ENCODE results near the gene ELL2. TPM values are rescaled to one million over a fixed set of nuclear protein-coding genes. Genes with fewer than 3 reads are reported as not detected.

ELL2 gene
- total RNA-seq, 1 experiment from 2014 or later = 24.4 TPM

GRCh38 chr5:95959888-95960666 lies 1.6 kb downstream of the ELL2 start:
- CTCF ChIA-PET = interaction anchor here (0.8 to 2.4 kb wide), 3 partner anchors 67 to 376 kb away, joined by 3 to 9 read pairs (median 7); no protein-coding TSS in a partner anchor

GRCh38 chr5:95959051-95959887 lies 2.4 kb downstream of the ELL2 start:
- Mint-ChIP-seq H3K9me3 (no peaks in the 10 kb centered on the region), H3K4me1 (peaks cover 64% of the 10 kb centered on the region), H3K27me3 (ENCODE audit: low read depth) (peaks cover 15% of the 10 kb centered on the region), H3K27ac (no peak overlapping the region), H3K4me3 (peak overlapping the region; percentile 95), H3K36me3 (no peaks in the 10 kb centered on the region)
- TF ChIP-seq NR1H2 (CRISPR knock-in tag; IDR thresholded peaks at IDR 0.05) (no peak), GABPB1 (CRISPR knock-in tag; IDR thresholded peaks at IDR 0.05) (0 out of 2 replicates have a peak, but pooled peaks have one; percentile 21)
- POLR2A ChIA-PET = no interaction called here
- ATAC-seq (no peak), DNase-seq (ENCODE audit: low spot score) (no peak)
- CTCF ChIA-PET = interaction anchor here (0.8 to 2.4 kb wide), 2 partner anchors 66 to 377 kb away, joined by 3 to 9 read pairs; no protein-coding TSS in a partner anchor

More at GRCh38 chr5:95959888-95960666, 1.6 kb downstream of the ELL2 start:
- TF ChIP-seq KAT7 (CRISPR knock-in tag; IDR thresholded peaks at IDR 0.05; ENCODE audit: borderline replicate concordance) = no peak
- TF ChIP-seq E2F1 (CRISPR knock-in tag; IDR thresholded peaks at IDR 0.05) = no peak
- TF ChIP-seq MXD4 (CRISPR knock-in tag; IDR thresholded peaks at IDR 0.05; ENCODE audit: borderline replicate concordance) = no peak
- no peak for TF ChIP-seq ZNF232 (CRISPR knock-in tag; IDR thresholded peaks at IDR 0.05)
- TF ChIP-seq ZNF416 (CRISPR knock-in tag; IDR thresholded peaks at IDR 0.05) = no peak
- no peak for TF ChIP-seq ZNF671 (CRISPR knock-in tag; IDR thresholded peaks at IDR 0.05)
- TF ChIP-seq PRDM15 (CRISPR knock-in tag; IDR thresholded peaks at IDR 0.05) = no peak
- TF ChIP-seq NR1H2 (CRISPR knock-in tag; IDR thresholded peaks at IDR 0.05) = no peak
- no peak for TF ChIP-seq FOXP1 (CRISPR knock-in tag; IDR thresholded peaks at IDR 0.05; ENCODE audit: borderline replicate concordance)
- TF ChIP-seq SMAD3 (CRISPR knock-in tag; IDR thresholded peaks at IDR 0.05; ENCODE audit: borderline replicate concordance) = no peak
- no peak for TF ChIP-seq ELF4 (CRISPR knock-in tag; IDR thresholded peaks at IDR 0.05; ENCODE audit: low read depth)
- TF ChIP-seq EMX1 (CRISPR knock-in tag; IDR thresholded peaks at IDR 0.05) = no peak
- TF ChIP-seq TEAD1 (CRISPR knock-in tag; IDR thresholded peaks at IDR 0.05) = no peak
- no peak for TF ChIP-seq RELA (CRISPR knock-in tag; IDR thresholded peaks at IDR 0.05; ENCODE audit: borderline replicate concordance)
- TF ChIP-seq IRF1 (CRISPR knock-in tag; IDR thresholded peaks at IDR 0.05) = no peak
- TF ChIP-seq ETV6 (CRISPR knock-in tag; IDR thresholded peaks at IDR 0.05) = no peak
- Mint-ChIP-seq H3K4me1 (peaks cover 67% of the 10 kb centered on the region), H3K27ac (no peak overlapping the region), H3K4me3 (peak overlapping the region; percentile 95), H3K36me3 (no peaks in the 10 kb centered on the region), H3K27me3 (ENCODE audit: low read depth) (peaks cover 15% of the 10 kb centered on the region), H3K9me3 (no peaks in the 10 kb centered on the region)
- POLR2A ChIA-PET = interaction anchor here (0.8 kb wide), 1 partner anchor 44 kb away, joined by 3 read pairs; no protein-coding TSS in a partner anchor
- no peak for ATAC-seq
- DNase-seq (ENCODE audit: low spot score) = no peak
